BLaER1 treated with 17β-estradiol and CSF1 and Interleukin-3, amounts not matched to agents 10 nM and 100 nM (cell line): Measurements from ENCODE around the gene TESK1.

Experiments
- H3K27ac ChIP-seq, 11 experiments: shearing (Covaris generic); formaldehyde crosslinking; 2 replicates each; pipeline ENCODE4 v1.8.1; 2022
- H3K27me3 ChIP-seq, 11 experiments: shearing (Covaris generic); formaldehyde crosslinking; 2 replicates each; pipeline ENCODE4 v1.8.1; 2022
- H3K36me3 ChIP-seq, 11 experiments: shearing (Covaris generic); formaldehyde crosslinking; 2 replicates each; pipeline ENCODE4 v1.8.1; 2022
- H3K4me1 ChIP-seq, 10 experiments: shearing (Covaris generic); formaldehyde crosslinking; 2 replicates each; pipeline ENCODE4 v1.8.1; 2022
- H3K4me2 ChIP-seq, 11 experiments: shearing (Covaris generic); formaldehyde crosslinking; 2 replicates each; pipeline ENCODE4 v1.8.1; 2022
- H3K4me3 ChIP-seq, 10 experiments: shearing (Covaris generic); formaldehyde crosslinking; 2 replicates each; pipeline ENCODE4 v1.8.1; 2022
- H3K9ac ChIP-seq, 11 experiments: shearing (Covaris generic); formaldehyde crosslinking; 2 replicates each; pipeline ENCODE4 v1.8.1; 2022
- H3K9me3 ChIP-seq, 11 experiments: shearing (Covaris generic); formaldehyde crosslinking; replicated peaks in 1 of 11; 2 replicates each; pipeline ENCODE4 v1.8.1; 2022
- H4K20me1 ChIP-seq, 11 experiments: shearing (Covaris generic); formaldehyde crosslinking; 2 replicates each; pipeline ENCODE4 v1.8.1; 2022
- Cebpa-rat ChIP-seq, 11 experiments: shearing (Covaris generic); IDR thresholded peaks; 2 replicates each; pipeline ENCODE4 v1.8.1; 2022

The TESK1 gene

GRCh38 chr9:35652829-35653209 lies 47.8 kb downstream of the TESK1 start:
- H3K4me2 ChIP-seq, result peak overlapping the region in 6 of 11 experiments; percentile 92 to 99 (median 97); a peak in 13 of 22 replicates
- peaks cover 62 to 80% (median 73%) of the 10 kb centered on the region in 10 experiments for H3K4me1 ChIP-seq
- no peak for TF ChIP-seq Cebpa-rat (IDR thresholded peaks at IDR 0.05)
- peak overlapping the region in 4 of 11 experiments; percentile 11 to 86 (median 62); a peak in 7 of 22 replicates for H3K27ac ChIP-seq
- H3K36me3 ChIP-seq, result no peaks in the 10 kb centered on the region
- H3K9ac ChIP-seq, result peak overlapping the region in 1 of 11 experiments; percentile 44; a peak in 1 of 22 replicates
- H3K4me3 ChIP-seq, result no peak overlapping the region
- no peaks in the 10 kb centered on the region for H4K20me1 ChIP-seq
- H3K9me3 ChIP-seq, result no peaks in the 10 kb centered on the region
- no peaks in the 10 kb centered on the region for H3K27me3 ChIP-seq

- Histone ChIP-seq H3K9me3 (no peaks in the 10 kb centered on the region), H3K4me2 (peak overlapping the region in 3 of 11 experiments; percentile 92 to 97 (median 95); a peak in 5 of 22 replicates), H4K20me1 (no peaks in the 10 kb centered on the region), H3K9ac (no peak overlapping the region), H3K4me3 (no peak overlapping the region), H3K27me3 (no peaks in the 10 kb centered on the region), H3K27ac (peak overlapping the region in 2 of 11 experiments; percentile 59 to 86; a peak in 3 of 22 replicates), H3K36me3 (no peaks in the 10 kb centered on the region), H3K4me1 (peaks cover 55 to 72% (median 65%) of the 10 kb centered on the region in 10 experiments)
- no peak for TF ChIP-seq Cebpa-rat (IDR thresholded peaks at IDR 0.05)
Measured at GRCh38 chr9:35653611-35654010, 48.5 kb downstream of the TESK1 start.

GRCh38 chr9:35656348-35656747 lies 51.3 kb downstream of the TESK1 start:
- H3K4me2 ChIP-seq, result peak overlapping the region; percentile 26 to 98 (median 92); a peak in 13 of 22 replicates
- no peaks in the 10 kb centered on the region for H3K9me3 ChIP-seq
- H3K36me3 ChIP-seq, result peaks cover 6 to 14% (median 12%) of the 10 kb centered on the region in 11 experiments; a peak in 16 of 22 replicates
- H3K27me3 ChIP-seq, result no peaks in the 10 kb centered on the region
- H3K9ac ChIP-seq, result no peak overlapping the region
- H3K4me1 ChIP-seq, result peaks cover 54 to 70% (median 64%) of the 10 kb centered on the region in 10 experiments
- no peak for TF ChIP-seq Cebpa-rat (IDR thresholded peaks at IDR 0.05)
- peaks cover 0 to 8% (median 0%) of the 10 kb centered on the region in 11 experiments; a peak in 2 of 22 replicates for H4K20me1 ChIP-seq
- no peak overlapping the region for H3K4me3 ChIP-seq
- H3K27ac ChIP-seq, result no peak overlapping the region

GRCh38 chr9:35656831-35657545 lies 51.9 kb downstream of the TESK1 start:
- Histone ChIP-seq H4K20me1 (peaks cover 0 to 8% (median 0%) of the 10 kb centered on the region in 11 experiments; a peak in 2 of 22 replicates), H3K27me3 (no peaks in the 10 kb centered on the region), H3K9me3 (no peaks in the 10 kb centered on the region), H3K4me2 (peak overlapping the region; percentile 74 to 98 (median 92)), H3K4me1 (peaks cover 54 to 70% (median 64%) of the 10 kb centered on the region in 10 experiments), H3K4me3 (peak overlapping the region; percentile 36 to 88 (median 77); a peak in 18 of 20 replicates), H3K9ac (peak overlapping the region; percentile 84 to 96 (median 91)), H3K27ac (peak overlapping the region; percentile 92 to 98 (median 96)), H3K36me3 (peaks cover 6 to 17% (median 12%) of the 10 kb centered on the region in 11 experiments; a peak in 16 of 22 replicates)
- no peak for TF ChIP-seq Cebpa-rat (IDR thresholded peaks at IDR 0.05)

- Histone ChIP-seq H4K20me1 (peaks cover 0 to 8% (median 0%) of the 10 kb centered on the region in 11 experiments; a peak in 2 of 22 replicates), H3K4me3 (peak within 1 kb of the TSS; percentile 77 to 88 (median 80)), H3K4me2 (peak within 1 kb of the TSS; percentile 86 to 98 (median 95)), H3K27me3 (no peaks in the 10 kb centered on the region), H3K27ac (peak within 1 kb of the TSS; percentile 92 to 98 (median 96)), H3K4me1 (peaks cover 54 to 70% (median 64%) of the 10 kb centered on the region in 10 experiments), H3K36me3 (peaks cover 6 to 17% (median 12%) of the 10 kb centered on the region in 11 experiments; a peak in 16 of 22 replicates), H3K9me3 (no peaks in the 10 kb centered on the region), H3K9ac (peak within 1 kb of the TSS; percentile 84 to 96 (median 91))
- TF ChIP-seq Cebpa-rat (IDR thresholded peaks at IDR 0.05), result no peak
Measured at GRCh38 chr9:35657546-35658136, 52.6 kb downstream of the TESK1 start, which contains the start of gene RMRP. TSS of gene RMRP (minus strand) at chr9:35658019.

GRCh38 chr9:35658137-35658967 lies 53.3 kb downstream of the TESK1 start, which contains the start of gene CCDC107:
TSS of gene CCDC107 (plus strand) at chr9:35658292. CDS start at chr9:35658380, 88 bp downstream.
- no peaks in the 10 kb centered on the region for H3K27me3 ChIP-seq
- peak within 1 kb of the TSS; percentile 84 to 96 (median 91) for H3K9ac ChIP-seq
- peaks cover 6 to 17% (median 12%) of the 10 kb centered on the region in 11 experiments; a peak in 16 of 22 replicates for H3K36me3 ChIP-seq
- peaks cover 0 to 8% (median 0%) of the 10 kb centered on the region in 11 experiments; a peak in 2 of 22 replicates for H4K20me1 ChIP-seq
- TF ChIP-seq Cebpa-rat (IDR thresholded peaks at IDR 0.05), result no peak
- H3K27ac ChIP-seq, result peak within 1 kb of the TSS; percentile 92 to 98 (median 96)
- H3K4me1 ChIP-seq, result peaks cover 57 to 76% (median 65%) of the 10 kb centered on the region in 10 experiments
- no peaks in the 10 kb centered on the region for H3K9me3 ChIP-seq
- H3K4me3 ChIP-seq, result peak within 1 kb of the TSS; percentile 77 to 88 (median 80)
- peak within 1 kb of the TSS; percentile 86 to 98 (median 95) for H3K4me2 ChIP-seq

GRCh38 chr9:35658968-35659220 lies 53.8 kb downstream of the TESK1 start:
- Histone ChIP-seq H3K9me3 (no peaks in the 10 kb centered on the region), H3K4me3 (peak overlapping the region; percentile 77 to 88 (median 80)), H3K9ac (peak overlapping the region; percentile 84 to 96 (median 91)), H3K4me2 (peak overlapping the region; percentile 86 to 98 (median 95)), H3K27ac (peak overlapping the region; percentile 92 to 98 (median 96)), H4K20me1 (peaks cover 0 to 8% (median 0%) of the 10 kb centered on the region in 11 experiments; a peak in 2 of 22 replicates), H3K4me1 (peaks cover 63 to 76% (median 70%) of the 10 kb centered on the region in 10 experiments), H3K27me3 (no peaks in the 10 kb centered on the region), H3K36me3 (peaks cover 6 to 17% (median 12%) of the 10 kb centered on the region in 11 experiments; a peak in 16 of 22 replicates)
- TF ChIP-seq Cebpa-rat (IDR thresholded peaks at IDR 0.05), result no peak

- peaks cover 67 to 81% (median 73%) of the 10 kb centered on the region in 10 experiments for H3K4me1 ChIP-seq
- H3K4me3 ChIP-seq, result peak overlapping the region; percentile 77 to 88 (median 80)
- H3K9ac ChIP-seq, result peak overlapping the region; percentile 84 to 96 (median 91); a peak in 21 of 22 replicates
Measured at GRCh38 chr9:35659340-35659739, 54.3 kb downstream of the TESK1 start.

More at GRCh38 chr9:35659340-35659739, 54.3 kb downstream of the TESK1 start:
- no peak for TF ChIP-seq Cebpa-rat (IDR thresholded peaks at IDR 0.05)
- Histone ChIP-seq H4K20me1 (peaks cover 0 to 8% (median 0%) of the 10 kb centered on the region in 11 experiments; a peak in 2 of 22 replicates), H3K4me2 (peak overlapping the region; percentile 86 to 98 (median 95)), H3K36me3 (peaks cover 6 to 17% (median 12%) of the 10 kb centered on the region in 11 experiments; a peak in 16 of 22 replicates), H3K27ac (peak overlapping the region in 7 of 11 experiments; percentile 95 to 98 (median 96); a peak in 10 of 22 replicates), H3K9me3 (no peaks in the 10 kb centered on the region), H3K27me3 (no peaks in the 10 kb centered on the region)
